Stimulated activated CD4-positive, alpha-beta T cell treated with anti-CD3 and anti-CD28 coated beads, Interleukin-2, amount 100 ng/mL, for 48 hours (primary cell): ENCODE data around the gene RCL1.

Experiments used
- DNase-seq, 2 donors: peaks; one replicate each; pipeline ENCODE4 v3.0.0-alpha.2; 2020

The RCL1 gene

GRCh38 chr9:4814913-4815312, 22.2 kb downstream of the RCL1 start:
- DNase-seq = no peak

DNA sequence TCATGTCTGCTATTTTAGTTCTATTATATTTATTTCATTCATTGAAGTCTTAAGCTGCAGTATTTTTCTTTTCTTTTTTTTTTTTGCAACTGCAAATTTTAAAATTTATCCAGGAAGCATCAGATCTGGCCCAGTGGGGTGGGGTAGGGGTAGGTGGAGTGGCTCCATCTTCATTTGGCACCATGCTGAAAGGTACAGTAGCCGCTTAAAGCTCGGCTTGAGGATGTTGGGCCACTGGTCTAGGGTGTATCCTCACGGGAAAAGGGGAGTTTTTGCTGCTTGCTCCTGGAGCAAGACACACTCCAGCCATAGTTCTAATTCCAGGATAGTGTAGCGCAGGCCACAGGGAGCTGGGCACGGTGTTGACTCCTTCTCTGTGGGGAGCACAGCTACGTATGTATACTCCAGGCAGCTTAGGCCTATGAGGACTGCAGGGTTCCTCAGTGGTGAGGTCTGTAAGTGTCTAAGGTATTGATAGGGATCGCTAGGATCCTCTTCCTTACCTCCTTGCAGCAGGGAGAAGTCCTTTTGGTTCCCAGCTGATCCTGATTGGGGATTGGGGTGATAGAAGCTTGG, 22.7 kb downstream of the RCL1 start:
- no peak for DNase-seq

- DNase-seq = no peak
Measured at GRCh38 chr9:4820168-4820567, 27.4 kb downstream of the RCL1 start.

- no peak for DNase-seq
Measured at GRCh38 chr9:4821133-4821532, 28.4 kb downstream of the RCL1 start.

GRCh38 chr9:4822057-4822456, 29.3 kb downstream of the RCL1 start:
- no peak for DNase-seq

GRCh38 chr9:4826417-4827166, 33.8 kb downstream of the RCL1 start:
- no peak for DNase-seq

GRCh38 chr9:4827224-4827623, 34.5 kb downstream of the RCL1 start:
- DNase-seq = no peak

- no peak for DNase-seq
Measured at GRCh38 chr9:4828761-4829160, 36.0 kb downstream of the RCL1 start.

DNA sequence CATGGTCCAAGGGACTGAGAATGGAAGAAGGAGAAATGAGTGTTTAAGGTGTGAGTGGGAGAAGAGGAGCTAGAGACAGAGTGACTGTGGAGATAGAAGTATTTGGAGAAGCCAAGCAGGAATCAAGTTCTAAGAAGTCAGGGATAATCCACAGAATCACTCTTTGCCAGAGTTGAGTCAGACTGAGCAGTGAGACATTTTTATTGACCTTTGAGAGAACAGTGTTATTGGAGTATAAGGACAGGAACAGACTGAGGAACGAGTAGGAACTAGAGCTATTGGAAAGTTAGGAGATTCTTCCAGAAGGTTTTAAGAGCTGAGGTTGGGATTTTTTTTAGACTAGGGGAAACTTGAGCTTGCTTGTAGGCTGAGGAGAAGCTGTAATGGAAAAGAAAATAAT, 37.2 kb downstream of the RCL1 start:
- no peak for DNase-seq

DNA sequence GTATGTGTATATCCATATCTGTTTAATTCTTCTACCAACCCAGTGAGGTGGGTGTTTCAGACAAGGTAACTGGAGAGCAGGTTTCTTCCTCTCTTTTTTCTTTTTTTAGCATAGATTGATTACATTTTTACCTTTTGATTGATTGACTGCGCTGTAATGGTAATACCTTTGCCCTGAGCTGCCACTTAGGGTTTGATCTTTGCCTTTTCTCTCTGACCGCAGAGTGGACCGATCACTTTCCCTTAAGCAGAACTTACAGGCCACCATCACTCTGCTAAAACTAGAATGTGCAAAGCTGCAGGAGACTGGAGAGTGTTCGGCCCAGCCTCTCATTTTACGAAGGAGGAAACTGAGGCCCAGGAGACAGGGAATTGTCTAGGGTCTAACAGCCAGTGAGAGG, 38.0 kb downstream of the RCL1 start:
- DNase-seq = no peak

GRCh38 chr9:4831119-4831518, 38.4 kb downstream of the RCL1 start:
- no peak for DNase-seq

- no peak for DNase-seq
Measured at GRCh38 chr9:4831944-4832343, 39.2 kb downstream of the RCL1 start.

GRCh38 chr9:4832786-4833579, 40.2 kb downstream of the RCL1 start:
- DNase-seq = peak in 1 of 2 donors; percentile 45

GRCh38 chr9:4833781-4834560, 41.2 kb downstream of the RCL1 start:
- no peak for DNase-seq

- no peak for DNase-seq
Measured at GRCh38 chr9:4836676-4837075, 43.9 kb downstream of the RCL1 start.

- no peak for DNase-seq
Measured at GRCh38 chr9:4837261-4838188, 44.8 kb downstream of the RCL1 start.

- no peak for DNase-seq
Measured at GRCh38 chr9:4838189-4838546, 45.4 kb downstream of the RCL1 start.

- no peak for DNase-seq
Measured at GRCh38 chr9:4839470-4839912, 46.7 kb downstream of the RCL1 start.

- no peak for DNase-seq
Measured at GRCh38 chr9:4840018-4840417, 47.3 kb downstream of the RCL1 start.

- DNase-seq = no peak
Measured at GRCh38 chr9:4842213-4842612, 49.5 kb downstream of the RCL1 start.

- no peak for DNase-seq
Measured at GRCh38 chr9:4842734-4843133, 50.0 kb downstream of the RCL1 start.
